ENCODE measurements around the gene ST7. TPM values are rescaled to one million over a fixed set of nuclear protein-coding genes. Genes with fewer than 3 reads are reported as not detected.

ST7 gene
- total RNA-seq, 1 donor from 2014 or later: 17.0 TPM

- H3K27me3 ChIP-seq (ENCODE audit: control insufficient read depth, insufficient read depth, low read length): no peaks in the 10 kb centered on the region
- H3K4me3 ChIP-seq (ENCODE audit: low read depth, low read length): no peak overlapping the region
- DNase-seq (ENCODE audit: low read depth): no peak
- TF ChIP-seq, protein P1, sequence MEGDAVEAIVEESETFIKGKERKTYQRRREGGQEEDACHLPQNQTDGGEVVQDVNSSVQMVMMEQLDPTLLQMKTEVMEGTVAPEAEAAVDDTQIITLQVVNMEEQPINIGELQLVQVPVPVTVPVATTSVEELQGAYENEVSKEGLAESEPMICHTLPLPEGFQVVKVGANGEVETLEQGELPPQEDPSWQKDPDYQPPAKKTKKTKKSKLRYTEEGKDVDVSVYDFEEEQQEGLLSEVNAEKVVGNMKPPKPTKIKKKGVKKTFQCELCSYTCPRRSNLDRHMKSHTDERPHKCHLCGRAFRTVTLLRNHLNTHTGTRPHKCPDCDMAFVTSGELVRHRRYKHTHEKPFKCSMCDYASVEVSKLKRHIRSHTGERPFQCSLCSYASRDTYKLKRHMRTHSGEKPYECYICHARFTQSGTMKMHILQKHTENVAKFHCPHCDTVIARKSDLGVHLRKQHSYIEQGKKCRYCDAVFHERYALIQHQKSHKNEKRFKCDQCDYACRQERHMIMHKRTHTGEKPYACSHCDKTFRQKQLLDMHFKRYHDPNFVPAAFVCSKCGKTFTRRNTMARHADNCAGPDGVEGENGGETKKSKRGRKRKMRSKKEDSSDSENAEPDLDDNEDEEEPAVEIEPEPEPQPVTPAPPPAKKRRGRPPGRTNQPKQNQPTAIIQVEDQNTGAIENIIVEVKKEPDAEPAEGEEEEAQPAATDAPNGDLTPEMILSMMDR (IDR thresholded peaks at IDR 0.05; ENCODE audit: insufficient read depth, low read length, poor library complexity, severe bottlenecking): no peak
- H3K36me3 ChIP-seq (ENCODE audit: control insufficient read depth, insufficient read depth, low read length): no peaks in the 10 kb centered on the region
These were observed 51.6 kb downstream of the ST7 start for GRCh38 chr7:117004899-117005298.

GRCh38 chr7:117005449-117005848 lies 52.1 kb downstream of the ST7 start:
- no peaks in the 10 kb centered on the region for H3K36me3 ChIP-seq (ENCODE audit: control insufficient read depth, insufficient read depth, low read length)
- H3K4me3 ChIP-seq (ENCODE audit: low read depth, low read length): no peak overlapping the region
- H3K27me3 ChIP-seq (ENCODE audit: control insufficient read depth, insufficient read depth, low read length): no peaks in the 10 kb centered on the region
- TF ChIP-seq, protein P1 (IDR thresholded peaks at IDR 0.05; ENCODE audit: insufficient read depth, low read length, poor library complexity, severe bottlenecking): no peak
- DNase-seq (ENCODE audit: low read depth): no peak

DNA sequence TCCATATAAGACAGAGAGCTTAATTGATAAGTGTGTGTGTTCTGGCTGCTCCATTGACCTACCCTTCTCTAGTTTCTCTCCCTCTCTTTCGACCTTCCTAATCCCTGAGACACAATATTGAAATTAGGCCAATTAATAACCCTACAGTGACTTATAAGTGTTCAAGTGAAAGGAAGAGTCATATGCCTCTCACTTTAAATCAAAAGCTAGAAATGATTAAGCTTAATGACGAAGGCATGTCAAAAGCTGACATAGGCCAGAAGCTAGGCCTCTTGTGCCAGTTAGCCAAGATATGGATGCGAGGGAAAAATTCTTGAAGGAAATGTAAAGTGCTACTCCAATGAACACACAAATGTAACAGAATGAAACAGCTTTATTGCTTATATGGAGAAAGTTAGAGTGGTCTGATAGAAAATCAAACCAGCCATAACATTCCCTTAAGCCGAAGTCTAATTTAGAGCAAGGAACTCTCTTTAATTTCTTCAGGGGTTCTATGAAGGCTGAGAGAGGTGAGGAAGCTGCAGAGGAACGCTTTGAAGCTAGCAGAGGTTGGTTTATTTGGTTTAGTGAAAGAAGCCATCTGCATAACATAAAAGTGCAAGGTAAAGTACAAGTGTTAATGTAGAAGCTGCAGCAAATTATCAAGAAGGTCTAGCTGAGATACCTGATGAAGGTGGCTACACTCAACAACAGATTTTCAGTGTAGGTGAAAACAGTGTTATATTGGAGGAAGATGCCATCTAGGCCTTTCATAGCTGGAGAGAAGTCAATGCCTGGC lies 53.8 kb downstream of the ST7 start:
- Histone ChIP-seq H3K27me3 (ENCODE audit: control insufficient read depth, insufficient read depth, low read length) (no peaks in the 10 kb centered on the region), H3K36me3 (ENCODE audit: control insufficient read depth, insufficient read depth, low read length) (no peaks in the 10 kb centered on the region), H3K4me3 (ENCODE audit: low read depth, low read length) (no peak overlapping the region)
- TF ChIP-seq, protein P1 (IDR thresholded peaks at IDR 0.05; ENCODE audit: insufficient read depth, low read length, poor library complexity, severe bottlenecking): no peak
- no peak for DNase-seq (ENCODE audit: low read depth)

GRCh38 chr7:117008118-117008885 lies 55.0 kb downstream of the ST7 start:
- no peaks in the 10 kb centered on the region for H3K36me3 ChIP-seq (ENCODE audit: control insufficient read depth, insufficient read depth, low read length)
- no peaks in the 10 kb centered on the region for H3K27me3 ChIP-seq (ENCODE audit: control insufficient read depth, insufficient read depth, low read length)
- TF ChIP-seq, protein P1 (IDR thresholded peaks at IDR 0.05; ENCODE audit: insufficient read depth, low read length, poor library complexity, severe bottlenecking): no peak
- no peak for DNase-seq (ENCODE audit: low read depth)
- H3K4me3 ChIP-seq (ENCODE audit: low read depth, low read length): no peak overlapping the region

- H3K36me3 ChIP-seq (ENCODE audit: control insufficient read depth, insufficient read depth, low read length): no peaks in the 10 kb centered on the region
- H3K4me3 ChIP-seq (ENCODE audit: low read depth, low read length): no peak overlapping the region
- H3K27me3 ChIP-seq (ENCODE audit: control insufficient read depth, insufficient read depth, low read length): no peaks in the 10 kb centered on the region
- peak; percentile 35 for DNase-seq (ENCODE audit: low read depth)
- TF ChIP-seq, protein P1 (IDR thresholded peaks at IDR 0.05; ENCODE audit: insufficient read depth, low read length, poor library complexity, severe bottlenecking): no peak
These were observed 55.7 kb downstream of the ST7 start for GRCh38 chr7:117008886-117009531.

Measured in kidney epithelial cell (primary cell).